Measurements from ENCODE around the gene STOM. TPM values are rescaled to one million over a fixed set of nuclear protein-coding genes. Genes with fewer than 3 reads are reported as not detected.

STOM gene
- total RNA-seq, 4 donors from 2014 or later = 43.7 to 169 (median 119) TPM

GRCh38 chr9:121354762-121355161 lies 15.3 kb downstream of the STOM start:
- intact Hi-C loops (cut with DNase I) = no loop called here
- Histone ChIP-seq H3K4me3 (no peak overlapping the region), H3K36me3 (peaks cover 4 to 50% (median 13%) of the 10 kb centered on the region in 3 donors), H3K27me3 (no peaks in the 10 kb centered on the region), H3K27ac (peak overlapping the region in 3 of 4 donors; percentile 74 to 98 (median 79)), H3K4me1 (peaks cover 19 to 100% (median 63%) of the 10 kb centered on the region in 3 donors), H3K9me3 (no peaks in the 10 kb centered on the region)
- 68 to 77% methylated on average over 5 of the region's 5 CpGs for WGBS, 2 donors
- TF ChIP-seq CTCF (IDR thresholded peaks at IDR 0.05) (no peak), POLR2A (IDR thresholded peaks at IDR 0.05) (no peak)
- no peak for DNase-seq

GRCh38 chr9:121354141-121354540 lies 15.9 kb downstream of the STOM start:
- TF ChIP-seq CTCF (IDR thresholded peaks at IDR 0.05) = no peak
- peak in 1 of 4 donors; percentile 1 for TF ChIP-seq POLR2A (IDR thresholded peaks at IDR 0.05)
- no peaks in the 10 kb centered on the region for H3K9me3 ChIP-seq
- H3K4me3 ChIP-seq = no peak overlapping the region
- H3K4me1 ChIP-seq = peaks cover 19 to 100% (median 64%) of the 10 kb centered on the region in 3 donors
- no peaks in the 10 kb centered on the region for H3K27me3 ChIP-seq
- H3K27ac ChIP-seq = peak overlapping the region; percentile 30 to 98 (median 76)
- 45 to 73% methylated on average over 5 of the region's 5 CpGs for WGBS, 2 donors
- peaks cover 4 to 56% (median 13%) of the 10 kb centered on the region in 3 donors for H3K36me3 ChIP-seq
- intact Hi-C loops (cut with DNase I) = no loop called here
- no peak for DNase-seq

GRCh38 chr9:121353241-121354061 lies 16.6 kb downstream of the STOM start:
- Histone ChIP-seq H3K36me3 (peaks cover 4 to 63% (median 13%) of the 10 kb centered on the region in 3 donors), H3K9me3 (no peaks in the 10 kb centered on the region), H3K4me3 (no peak overlapping the region), H3K4me1 (peaks cover 19 to 100% (median 61%) of the 10 kb centered on the region in 3 donors), H3K27me3 (no peaks in the 10 kb centered on the region), H3K27ac (peak overlapping the region; percentile 30 to 98 (median 76))
- TF ChIP-seq POLR2A (IDR thresholded peaks at IDR 0.05) = no peak
- TF ChIP-seq CTCF (IDR thresholded peaks at IDR 0.05) = no peak
- no peak for DNase-seq
- intact Hi-C loops (cut with DNase I) = no loop called here
- WGBS, 2 donors = 66% methylated on average over 9 of the region's 9 CpGs

GRCh38 chr9:121350993-121351561 lies 19.0 kb downstream of the STOM start:
- Histone ChIP-seq H3K27ac (peak overlapping the region; percentile 59 to 98 (median 80)), H3K9me3 (no peaks in the 10 kb centered on the region), H3K27me3 (no peaks in the 10 kb centered on the region), H3K36me3 (peaks cover 4 to 86% (median 36%) of the 10 kb centered on the region in 3 donors), H3K4me3 (no peak overlapping the region), H3K4me1 (peaks cover 12 to 83% (median 47%) of the 10 kb centered on the region in 3 donors)
- 8 to 9% methylated on average over 2 of the region's 2 CpGs for WGBS, 2 donors
- no peak for TF ChIP-seq POLR2A (IDR thresholded peaks at IDR 0.05)
- TF ChIP-seq CTCF (IDR thresholded peaks at IDR 0.05) = no peak
- no peak for DNase-seq
- intact Hi-C loops (cut with DNase I) = no loop called here

GRCh38 chr9:121350036-121350435 lies 20.0 kb downstream of the STOM start:
- H3K36me3 ChIP-seq = peaks cover 4 to 86% (median 44%) of the 10 kb centered on the region in 3 donors
- peaks cover 12 to 77% (median 48%) of the 10 kb centered on the region in 3 donors for H3K4me1 ChIP-seq
- H3K9me3 ChIP-seq = no peaks in the 10 kb centered on the region
- TF ChIP-seq CTCF (IDR thresholded peaks at IDR 0.05) (no peak), POLR2A (IDR thresholded peaks at IDR 0.05) (no peak)
- WGBS, 2 donors = 78 to 96% methylated on average over 1 of the region's 1 CpG
- DNase-seq = no peak
- H3K4me3 ChIP-seq = no peak overlapping the region
- H3K27ac ChIP-seq = peak overlapping the region in 3 of 4 donors; percentile 79 to 98 (median 82)
- H3K27me3 ChIP-seq = no peaks in the 10 kb centered on the region
- intact Hi-C loops (cut with DNase I) = no loop called here

All from esophagus squamous epithelium (tissue), 5 donors.